Measurements from ENCODE around the gene MYRIP.

Gene MYRIP

DNA sequence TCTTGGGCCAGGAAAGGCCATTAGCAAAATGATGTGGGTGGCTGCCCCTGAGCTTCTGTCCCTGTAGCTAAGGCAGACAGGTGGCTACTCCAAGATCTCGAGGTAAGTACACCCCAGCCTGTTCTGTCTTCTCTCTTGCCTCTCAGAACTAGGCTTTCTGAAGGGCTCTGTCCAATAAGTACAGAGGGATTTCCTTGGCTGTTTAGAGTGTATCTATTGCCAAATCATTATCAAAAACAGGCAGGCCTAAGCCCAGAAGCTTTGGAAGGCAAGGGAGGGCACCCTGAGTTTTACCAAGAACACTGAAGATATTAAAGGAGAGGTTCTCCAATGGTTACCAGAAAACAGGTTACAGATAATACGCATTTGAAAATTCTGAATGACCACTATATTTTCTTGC is 156.6 kb downstream of the MYRIP start:
- TF ChIP-seq, protein P1, sequence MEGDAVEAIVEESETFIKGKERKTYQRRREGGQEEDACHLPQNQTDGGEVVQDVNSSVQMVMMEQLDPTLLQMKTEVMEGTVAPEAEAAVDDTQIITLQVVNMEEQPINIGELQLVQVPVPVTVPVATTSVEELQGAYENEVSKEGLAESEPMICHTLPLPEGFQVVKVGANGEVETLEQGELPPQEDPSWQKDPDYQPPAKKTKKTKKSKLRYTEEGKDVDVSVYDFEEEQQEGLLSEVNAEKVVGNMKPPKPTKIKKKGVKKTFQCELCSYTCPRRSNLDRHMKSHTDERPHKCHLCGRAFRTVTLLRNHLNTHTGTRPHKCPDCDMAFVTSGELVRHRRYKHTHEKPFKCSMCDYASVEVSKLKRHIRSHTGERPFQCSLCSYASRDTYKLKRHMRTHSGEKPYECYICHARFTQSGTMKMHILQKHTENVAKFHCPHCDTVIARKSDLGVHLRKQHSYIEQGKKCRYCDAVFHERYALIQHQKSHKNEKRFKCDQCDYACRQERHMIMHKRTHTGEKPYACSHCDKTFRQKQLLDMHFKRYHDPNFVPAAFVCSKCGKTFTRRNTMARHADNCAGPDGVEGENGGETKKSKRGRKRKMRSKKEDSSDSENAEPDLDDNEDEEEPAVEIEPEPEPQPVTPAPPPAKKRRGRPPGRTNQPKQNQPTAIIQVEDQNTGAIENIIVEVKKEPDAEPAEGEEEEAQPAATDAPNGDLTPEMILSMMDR (IDR thresholded peaks at IDR 0.05; ENCODE audit: low read depth, low read length) = no peak
- no peak for DNase-seq (ENCODE audit: extremely low read depth, low read depth)

DNA sequence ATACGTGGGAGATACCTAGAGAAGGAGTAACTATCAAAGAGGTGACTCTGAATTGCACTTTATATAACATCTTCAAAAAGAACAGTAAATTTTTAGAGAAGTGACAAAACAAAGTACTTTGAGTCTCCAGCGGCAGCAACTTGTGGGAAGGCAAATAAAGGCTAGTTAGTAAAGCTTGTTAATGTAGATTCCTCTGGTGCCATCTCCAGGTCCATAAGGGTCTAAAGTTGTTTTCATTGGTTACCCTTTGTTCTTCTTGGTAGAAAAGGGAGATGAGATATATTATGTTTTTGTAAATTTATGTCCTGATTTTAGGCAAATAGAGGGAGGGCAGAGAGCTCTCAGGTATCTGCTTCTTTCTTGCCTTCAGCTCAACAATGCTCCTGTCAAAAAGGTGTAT is 161.6 kb downstream of the MYRIP start:
- TF ChIP-seq, protein P1 (IDR thresholded peaks at IDR 0.05; ENCODE audit: low read depth, low read length) = no peak
- DNase-seq (ENCODE audit: extremely low read depth, low read depth) = no peak

DNA sequence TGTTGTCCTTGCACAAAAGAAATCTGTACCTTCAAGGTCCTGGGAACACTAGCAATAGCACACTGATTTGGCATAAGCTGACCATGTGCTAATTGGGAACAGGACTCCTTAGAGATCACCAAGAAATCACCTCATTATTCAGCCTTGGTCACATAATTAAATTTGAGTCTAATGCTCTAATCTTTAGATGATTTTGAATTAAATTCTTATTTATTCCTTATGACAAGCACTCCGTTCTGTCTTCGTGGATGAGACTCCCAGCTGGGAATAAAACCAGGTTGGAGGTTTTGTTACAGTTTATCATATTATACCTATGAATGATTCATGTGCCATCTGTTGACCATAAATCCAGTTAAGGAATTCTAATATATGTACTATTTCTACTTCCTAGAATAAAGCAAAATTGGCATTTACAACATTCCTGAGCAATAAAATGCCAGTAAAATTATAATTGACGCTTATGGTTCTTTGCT is 162.2 kb downstream of the MYRIP start:
- TF ChIP-seq, protein P1 (IDR thresholded peaks at IDR 0.05; ENCODE audit: low read depth, low read length) = no peak
- no peak for DNase-seq (ENCODE audit: extremely low read depth, low read depth)

DNA sequence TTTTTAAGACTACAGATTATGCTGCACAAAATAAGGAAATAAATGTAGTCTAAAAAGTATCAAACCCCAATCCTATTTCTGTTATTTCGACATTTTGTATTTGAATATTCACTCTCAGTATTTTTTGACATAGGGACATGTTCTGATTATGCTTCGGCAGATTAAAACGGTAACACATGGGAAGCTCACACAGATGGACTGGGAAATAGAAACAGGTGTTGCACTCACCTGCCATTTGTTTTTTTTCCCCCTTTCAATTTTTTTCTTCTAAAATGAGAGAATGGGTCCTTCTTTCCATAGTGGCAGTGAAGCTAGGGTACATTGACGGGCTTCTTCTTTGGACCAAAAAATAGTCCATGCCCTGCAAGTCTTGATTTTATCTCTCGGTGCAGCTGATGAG is 163.1 kb downstream of the MYRIP start:
- no peak for DNase-seq (ENCODE audit: extremely low read depth, low read depth)
- TF ChIP-seq, protein P1 (IDR thresholded peaks at IDR 0.05; ENCODE audit: low read depth, low read length) = no peak

DNA sequence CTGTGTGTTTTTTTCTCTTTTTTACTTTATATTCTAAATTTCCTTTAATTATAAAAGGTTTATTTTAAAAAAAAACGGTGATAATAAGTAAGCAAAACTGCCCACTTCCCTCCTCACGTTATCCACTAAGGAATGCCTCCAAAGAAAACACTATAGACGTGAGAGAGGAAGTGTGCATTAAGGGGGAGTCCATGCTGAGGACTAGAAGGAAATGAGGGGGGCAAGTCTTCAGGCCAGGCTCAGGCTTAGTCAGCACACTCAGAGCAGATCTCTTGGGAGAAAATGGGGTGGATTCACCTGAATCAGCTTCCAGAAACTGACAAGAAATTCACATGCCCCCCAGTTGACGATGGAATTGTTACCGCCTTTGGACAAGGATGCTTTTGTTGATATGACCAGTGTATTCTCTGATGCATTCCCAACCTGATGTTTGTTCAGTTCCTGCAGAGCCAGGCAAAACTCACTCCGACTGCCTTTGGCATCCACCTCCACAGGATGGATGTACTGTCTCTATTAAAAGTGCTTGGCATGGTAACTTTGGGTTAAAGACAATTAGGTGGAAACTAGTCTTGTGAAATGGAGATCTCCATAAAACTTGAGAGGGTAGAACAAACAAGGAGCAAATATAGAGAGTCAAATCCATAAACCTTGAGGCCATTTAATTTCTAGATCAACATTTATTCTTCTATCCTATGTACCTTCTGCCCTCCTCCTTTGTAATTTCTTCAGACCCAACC is 167.8 kb downstream of the MYRIP start:
- DNase-seq (ENCODE audit: extremely low read depth, low read depth) = no peak
- TF ChIP-seq, protein P1 (IDR thresholded peaks at IDR 0.05; ENCODE audit: low read depth, low read length) = no peak

DNA sequence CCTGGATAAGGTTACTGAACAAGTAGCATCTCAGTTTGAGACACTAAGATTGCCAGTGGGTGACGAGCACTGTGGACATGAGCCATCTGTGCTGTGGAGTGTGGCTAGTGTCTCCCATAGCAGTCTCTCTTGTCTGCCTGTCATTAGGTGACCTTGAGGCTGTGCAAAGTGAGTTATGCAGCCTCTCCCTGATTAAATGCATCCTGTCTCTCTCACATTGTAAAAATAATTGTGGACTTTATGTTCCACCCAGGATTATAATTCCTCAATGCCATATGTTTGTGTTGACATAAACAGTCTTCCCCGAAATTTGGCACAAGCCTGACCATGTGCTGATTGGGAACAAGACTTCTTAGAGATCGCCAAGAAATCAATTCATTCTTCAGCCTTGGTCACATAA is 168.9 kb downstream of the MYRIP start:
- TF ChIP-seq, protein P1 (IDR thresholded peaks at IDR 0.05; ENCODE audit: low read depth, low read length) = no peak
- no peak for DNase-seq (ENCODE audit: extremely low read depth, low read depth)

DNA sequence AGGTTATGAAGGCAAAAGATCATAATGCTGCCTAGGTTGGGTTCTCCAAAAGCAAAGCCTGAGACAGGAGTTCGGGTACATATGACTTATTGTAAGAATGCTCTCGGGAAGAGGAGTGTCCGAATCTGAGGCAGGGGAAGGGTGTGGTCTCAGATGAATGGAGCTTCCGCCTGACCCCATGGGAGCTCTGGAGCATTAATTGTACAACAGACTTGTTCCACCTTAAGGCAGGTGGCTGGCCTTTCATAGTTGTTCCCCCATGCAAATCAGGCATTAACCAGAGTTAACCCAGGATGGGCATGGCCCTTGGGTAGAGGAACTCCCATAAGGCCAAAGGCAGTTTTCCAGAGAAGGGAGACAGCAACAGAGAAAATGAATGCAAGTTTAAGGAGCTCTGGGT is 170.6 kb downstream of the MYRIP start:
- TF ChIP-seq, protein P1 (IDR thresholded peaks at IDR 0.05; ENCODE audit: low read depth, low read length) = no peak
- no peak for DNase-seq (ENCODE audit: extremely low read depth, low read depth)
